NCI-H1092 (cell line): ENCODE results near the gene MRPL46.
"Not testable (repeated sequence)": the region's sequence is repeated elsewhere in the genome, so short reads cannot be mapped to it uniquely, and the experiment has no call there.

ENCODE experiments used
- DNase-seq: peaks from one replicate; lab custom pipeline; 2025; lab: John Stamatoyannopoulos, UW

MRPL46 gene

GRCh38 chr15:88441076-88441730 lies 26.0 kb downstream of the MRPL46 start:
- DNase-seq, result no peak

GRCh38 chr15:88440021-88440420 lies 27.2 kb downstream of the MRPL46 start:
- DNase-seq, result no peak

DNA sequence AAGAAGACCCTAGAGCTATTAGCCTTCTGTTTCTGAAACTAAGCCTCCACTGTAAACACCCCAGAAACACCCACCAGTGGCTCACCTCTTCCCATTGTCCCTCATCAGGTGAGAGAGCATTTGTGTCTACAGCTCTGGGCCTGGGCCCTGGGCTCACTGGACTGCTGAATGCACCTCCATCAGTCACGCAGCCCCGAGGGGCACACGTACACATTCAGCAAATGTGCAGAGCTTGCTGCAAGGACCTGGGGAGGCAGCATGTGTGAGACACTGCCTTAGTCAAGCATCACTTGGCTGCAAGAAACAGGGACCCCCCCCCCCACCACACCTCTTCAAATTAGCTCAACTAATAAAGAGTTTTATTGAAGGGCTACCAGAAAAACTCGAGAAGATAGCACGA lies 29.0 kb downstream of the MRPL46 start:
- DNase-seq, result no peak

DNA sequence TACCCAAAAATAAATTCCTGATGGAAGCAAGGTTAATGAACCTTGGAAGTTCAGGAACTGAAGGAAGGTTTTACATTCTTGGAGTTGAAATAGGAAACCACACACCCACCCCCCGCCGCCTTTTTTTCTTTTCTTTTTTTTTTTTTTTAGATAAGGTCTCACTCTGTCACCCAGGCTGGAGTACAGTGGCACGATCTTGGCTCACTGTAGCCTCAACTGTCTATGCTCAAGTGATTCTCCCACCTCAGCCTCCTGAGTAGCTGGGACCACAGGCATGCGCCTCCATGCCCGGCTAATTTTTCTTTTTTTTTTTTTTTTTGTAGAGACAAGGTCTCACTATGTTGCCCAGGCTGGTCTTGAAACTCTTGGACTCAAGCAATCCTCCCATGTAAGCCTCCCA lies 33.1 kb downstream of the MRPL46 start:
- DNase-seq, result not testable (repeated sequence)

GRCh38 chr15:88433046-88433685 lies 34.0 kb downstream of the MRPL46 start:
- no peak for DNase-seq

- no peak for DNase-seq
Measured at GRCh38 chr15:88431441-88431840, 35.7 kb downstream of the MRPL46 start.

DNA sequence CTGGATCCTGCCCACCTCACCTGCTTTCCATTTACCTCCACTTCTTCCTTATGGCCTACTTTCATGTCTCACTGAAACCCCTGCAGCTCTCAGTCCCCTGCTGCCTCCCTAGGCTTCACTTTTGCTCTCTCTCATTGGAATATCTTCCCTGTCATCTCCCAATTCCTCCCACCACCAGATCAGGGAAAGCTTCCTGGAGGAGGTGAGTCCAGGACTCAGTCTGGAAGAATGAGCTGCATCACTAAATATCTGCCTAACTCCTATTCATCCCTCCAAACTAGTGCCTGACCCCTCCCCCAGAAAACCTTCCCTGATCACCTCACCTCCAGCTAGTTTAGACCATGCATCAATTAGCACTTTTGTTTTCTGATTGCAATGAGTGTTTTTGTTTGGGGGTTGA lies 37.1 kb downstream of the MRPL46 start:
- DNase-seq, result no peak

DNA sequence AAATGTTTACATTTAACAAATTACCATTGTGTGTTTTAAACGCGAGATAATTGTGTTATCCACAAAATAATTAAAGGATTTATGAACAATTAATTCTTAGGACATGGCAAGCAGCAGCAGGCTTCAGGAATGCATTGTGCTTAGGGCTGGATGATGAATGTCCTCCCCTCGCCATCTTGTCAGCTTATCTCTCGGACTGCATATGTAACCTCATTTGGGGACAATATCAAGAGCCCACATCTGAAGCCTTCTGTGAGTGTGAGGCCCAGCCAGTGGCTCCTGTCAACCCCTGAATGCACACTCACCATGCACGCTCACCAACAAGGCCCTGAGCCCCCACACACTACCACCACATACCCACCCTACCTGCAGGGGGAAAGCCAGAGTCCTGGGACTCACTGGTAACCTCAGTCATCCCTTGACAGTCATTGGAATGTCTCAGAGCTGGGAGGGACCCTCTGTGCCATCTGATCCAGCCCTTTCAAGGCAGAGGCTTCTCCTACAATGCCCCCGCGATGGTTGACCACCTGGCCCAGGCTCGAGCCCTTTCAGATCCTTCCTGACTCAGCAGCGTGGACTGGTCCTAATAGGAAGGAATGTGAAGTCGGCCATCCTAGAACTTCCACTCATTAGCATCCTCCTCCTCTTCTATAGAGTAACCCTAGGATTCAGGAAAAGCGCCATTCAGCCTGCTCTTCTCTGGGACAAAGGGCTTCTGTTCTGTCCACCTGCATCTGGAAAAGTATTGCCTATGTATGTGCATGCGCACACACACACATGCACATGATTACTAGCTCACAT lies 38.2 kb downstream of the MRPL46 start:
- DNase-seq, result no peak

GRCh38 chr15:88428053-88428452 lies 39.1 kb downstream of the MRPL46 start:
- no peak for DNase-seq

DNA sequence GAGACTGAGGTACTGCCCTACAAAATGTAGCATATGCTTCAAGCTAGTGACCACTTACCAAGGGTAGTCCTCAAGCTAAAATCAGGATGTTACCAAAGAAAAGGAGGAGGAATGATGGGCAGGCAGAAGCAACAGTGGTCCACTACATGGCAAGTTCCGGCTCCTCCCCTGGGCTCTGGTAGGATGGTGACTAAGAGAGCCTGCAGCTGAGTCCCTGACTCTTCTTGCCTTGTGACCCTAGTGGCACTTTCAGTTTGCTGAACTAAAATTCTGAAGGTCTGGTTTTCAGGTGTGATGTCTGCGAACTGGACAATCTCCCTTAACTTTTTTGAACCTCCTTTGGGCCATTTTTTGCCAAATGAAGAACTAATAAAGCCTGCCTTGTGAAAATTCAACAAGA lies 40.9 kb downstream of the MRPL46 start:
- no peak for DNase-seq

GRCh38 chr15:88423331-88423730 lies 43.9 kb downstream of the MRPL46 start:
- no peak for DNase-seq

- no peak for DNase-seq
Measured at GRCh38 chr15:88419830-88420229, 47.4 kb downstream of the MRPL46 start.
